Fibroblast of skin of right quadriceps (primary cell): ENCODE data around the gene OR10AD1.
A peak's percentile ranks its signal among the peaks of the same experiment; 100 is the strongest.
"Not testable (repeated sequence)": the region's sequence is repeated elsewhere in the genome, so short reads cannot be mapped to it uniquely, and the experiment has no call there.

Source experiments
- DNase-seq: peaks from one replicate; pipeline ENCODE4 v3.0.0-alpha.2; 2013

The OR10AD1 gene, protein sequence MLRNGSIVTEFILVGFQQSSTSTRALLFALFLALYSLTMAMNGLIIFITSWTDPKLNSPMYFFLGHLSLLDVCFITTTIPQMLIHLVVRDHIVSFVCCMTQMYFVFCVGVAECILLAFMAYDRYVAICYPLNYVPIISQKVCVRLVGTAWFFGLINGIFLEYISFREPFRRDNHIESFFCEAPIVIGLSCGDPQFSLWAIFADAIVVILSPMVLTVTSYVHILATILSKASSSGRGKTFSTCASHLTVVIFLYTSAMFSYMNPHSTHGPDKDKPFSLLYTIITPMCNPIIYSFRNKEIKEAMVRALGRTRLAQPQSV

DNA sequence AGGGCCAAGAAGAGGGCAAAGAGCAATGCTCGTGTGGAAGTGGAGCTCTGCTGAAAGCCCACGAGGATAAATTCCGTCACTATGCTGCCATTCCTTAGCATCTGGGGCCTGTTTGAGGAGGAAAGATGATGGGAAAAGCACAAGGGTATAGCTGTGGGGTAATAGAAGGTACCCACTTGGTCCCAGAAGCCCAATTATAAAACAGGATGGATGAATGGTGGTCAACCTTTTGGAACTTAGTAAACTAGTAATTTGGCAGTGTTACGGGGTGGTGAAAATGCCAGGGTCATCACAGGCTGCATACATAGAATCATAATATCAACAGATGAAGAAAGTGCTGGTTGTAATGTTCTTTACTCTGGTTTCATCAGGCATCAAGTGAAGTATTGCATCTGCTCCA lies at the start of gene OR10AD1:
TSS of gene OR10AD1 (minus strand) at position 101 of the 400 bp plus-strand sequence. CDS start at position 101, 0 bp downstream.
- DNase-seq: no peak

GRCh38 chr12:48247181-48247966 lies 44.3 kb upstream of the OR10AD1 start:
- DNase-seq: peak; percentile 0

- no peak for DNase-seq
Measured at GRCh38 chr12:48237162-48237561, 34.1 kb upstream of the OR10AD1 start.

GRCh38 chr12:48235796-48236333 lies 32.8 kb upstream of the OR10AD1 start:
- DNase-seq: no peak

GRCh38 chr12:48231169-48231958 lies 28.3 kb upstream of the OR10AD1 start:
- DNase-seq: not testable (repeated sequence)

- DNase-seq: not testable (repeated sequence)
Measured at GRCh38 chr12:48224533-48224932, 21.4 kb upstream of the OR10AD1 start.

DNA sequence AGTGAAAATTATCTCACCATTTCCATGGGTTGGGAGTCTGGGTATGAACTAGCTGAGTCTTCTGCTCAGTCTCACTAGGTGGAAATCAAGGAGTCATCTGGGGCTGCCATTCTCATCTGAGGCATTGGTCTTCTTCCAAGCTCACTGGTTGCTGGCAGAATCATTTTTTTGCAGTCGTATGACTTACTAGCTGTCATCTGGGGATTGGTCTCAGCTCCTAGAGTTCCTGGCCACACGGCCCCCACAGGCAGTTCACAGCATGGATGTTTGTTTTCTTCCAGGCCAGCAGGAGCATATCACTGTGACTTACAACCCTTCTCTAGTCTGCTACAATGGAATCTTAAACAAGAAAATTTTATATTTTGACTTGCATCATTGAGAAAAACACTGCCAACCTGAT lies 18.6 kb upstream of the OR10AD1 start:
- no peak for DNase-seq

DNA sequence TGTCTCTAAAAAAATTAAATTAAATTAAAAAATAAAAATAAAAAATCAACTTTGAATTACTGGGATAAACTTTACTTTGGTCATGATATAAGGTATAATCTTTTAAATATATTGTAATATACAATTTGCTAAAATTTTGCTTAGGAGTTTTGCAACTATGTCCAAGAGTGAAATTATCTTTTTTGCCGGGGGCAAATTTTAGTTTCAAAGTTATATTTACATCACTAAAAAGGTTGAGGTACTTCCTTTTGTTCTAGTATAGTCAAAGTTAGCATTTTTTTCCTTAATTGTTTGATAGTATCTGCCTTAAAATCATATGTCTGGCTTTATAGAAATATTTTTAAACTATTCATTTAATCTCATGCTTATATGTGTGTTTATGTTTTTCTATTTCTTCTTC lies 17.6 kb upstream of the OR10AD1 start:
- no peak for DNase-seq

GRCh38 chr12:48219631-48220030 lies 16.5 kb upstream of the OR10AD1 start:
- DNase-seq: no peak

DNA sequence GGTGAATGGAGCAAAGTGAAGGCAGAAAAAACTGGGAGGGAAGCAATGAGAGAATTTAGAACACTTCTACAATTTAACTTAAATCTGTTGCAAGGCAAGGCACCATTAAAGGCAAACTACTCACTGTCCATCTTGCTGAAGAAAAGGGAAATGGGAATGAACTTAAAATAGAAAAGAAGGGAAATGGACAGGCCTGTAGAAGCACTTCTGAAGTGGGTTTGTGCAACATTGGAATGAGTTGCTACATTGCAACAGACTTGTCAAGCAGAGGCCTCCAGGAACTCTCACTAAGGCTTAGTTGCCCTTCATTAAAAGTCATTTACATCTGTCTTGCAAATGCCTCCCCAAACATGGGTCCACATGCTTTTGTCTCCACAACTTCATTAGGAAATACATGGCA lies 13.7 kb upstream of the OR10AD1 start:
- DNase-seq: no peak

GRCh38 chr12:48209495-48209894 lies 6.4 kb upstream of the OR10AD1 start:
- DNase-seq: not testable (repeated sequence)

- DNase-seq: no peak
Measured at GRCh38 chr12:48202766-48203165, 326 bp downstream of the OR10AD1 start.

GRCh38 chr12:48201516-48201915 lies 1.6 kb downstream of the OR10AD1 start:
- DNase-seq: no peak

DNA sequence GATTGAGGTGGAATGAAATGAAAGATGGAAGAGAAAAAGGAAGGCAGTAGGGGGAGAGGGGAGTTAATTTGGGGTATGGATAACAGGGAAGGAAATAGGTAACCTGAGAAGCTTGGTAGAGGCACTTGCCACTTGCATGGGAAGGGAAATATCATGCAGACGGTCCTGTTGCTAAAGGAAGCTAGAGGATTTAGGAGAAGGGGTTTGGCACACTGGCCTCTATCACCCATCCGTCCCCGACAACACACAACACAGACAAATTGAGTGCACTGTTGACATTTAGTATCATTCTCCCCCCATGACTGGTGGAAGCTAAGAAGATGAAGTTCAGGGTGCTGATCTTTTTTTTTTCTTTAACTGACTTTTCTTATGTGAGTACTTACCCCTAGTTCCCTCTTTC lies 2.0 kb downstream of the OR10AD1 start:
- DNase-seq: no peak

- DNase-seq: peak; percentile 53
Measured at GRCh38 chr12:48199774-48200221, 3.3 kb downstream of the OR10AD1 start.

DNA sequence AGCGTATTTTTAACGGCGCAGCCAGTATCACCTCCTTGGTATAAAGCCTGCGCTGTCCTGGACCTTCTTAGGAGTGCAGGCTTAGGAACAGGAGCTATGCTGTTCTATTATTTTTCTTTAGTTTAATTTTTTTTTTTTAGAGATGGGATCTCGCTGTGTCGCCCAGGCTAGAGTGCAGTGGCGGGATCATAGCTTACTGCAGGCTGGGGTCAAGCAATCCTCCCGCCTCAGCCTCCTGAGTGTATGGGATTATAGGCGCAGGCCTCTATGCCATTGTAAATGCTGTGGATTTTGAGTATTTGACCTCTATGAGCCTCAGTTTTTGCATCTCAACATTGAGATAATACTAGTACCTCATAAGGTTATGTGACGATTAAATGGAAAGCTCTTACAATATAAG lies 4.1 kb downstream of the OR10AD1 start:
- DNase-seq: no peak

DNA sequence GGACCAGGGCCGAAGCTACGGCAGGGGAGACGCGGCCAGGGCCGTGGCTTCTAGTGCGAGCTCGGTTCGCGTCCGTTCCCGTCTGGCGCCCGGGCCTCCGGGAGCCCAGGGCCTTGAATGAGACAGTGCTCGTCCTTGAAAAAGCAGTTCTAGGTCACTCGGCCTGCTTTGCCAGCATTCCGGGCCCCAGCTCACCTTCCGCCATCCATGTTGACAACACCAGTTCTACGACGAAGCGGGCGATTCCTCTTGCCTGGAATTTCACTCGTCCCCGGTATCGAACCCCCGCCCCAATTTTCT lies 4.5 kb downstream of the OR10AD1 start:
- DNase-seq: no peak

DNA sequence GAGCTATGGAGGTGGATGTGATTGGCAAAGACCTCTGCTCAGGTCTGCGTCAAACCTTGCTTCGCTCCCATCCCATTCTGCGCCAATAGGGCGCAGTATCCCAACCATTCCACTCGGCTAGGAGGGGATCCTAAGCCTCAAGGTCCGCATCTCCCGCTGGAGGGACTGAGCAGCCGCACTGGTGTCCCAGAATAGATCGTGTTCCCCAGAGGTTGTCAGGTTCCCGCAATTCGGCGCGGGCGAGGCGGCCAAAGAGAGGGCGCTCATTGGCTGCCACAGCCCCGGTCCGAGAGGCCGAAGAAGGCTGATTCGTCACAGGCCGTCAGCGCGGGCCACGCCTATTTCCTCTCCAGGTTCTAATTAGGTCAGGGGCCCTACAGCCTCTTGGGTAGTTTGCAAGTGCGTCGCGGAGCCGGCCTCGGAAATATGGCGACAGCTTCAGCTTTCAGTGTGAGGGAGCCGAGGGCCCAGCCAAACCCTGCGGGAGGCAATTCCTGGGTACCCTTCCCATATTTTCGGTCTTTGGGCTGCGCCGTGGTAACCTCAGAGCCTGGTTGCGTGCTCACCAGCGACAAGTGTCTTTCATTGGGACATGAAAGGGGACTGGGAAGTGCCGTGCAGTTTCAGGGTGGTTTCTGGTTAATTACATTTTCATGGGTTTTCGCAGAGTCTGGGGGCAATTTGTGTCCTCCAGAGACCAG lies 5.0 kb downstream of the OR10AD1 start:
- peak; percentile 94 for DNase-seq

- DNase-seq: peak; percentile 17
Measured at GRCh38 chr12:48197549-48197970, 5.5 kb downstream of the OR10AD1 start.

- peak; percentile 75 for DNase-seq
Measured at GRCh38 chr12:48194799-48195201, 8.3 kb downstream of the OR10AD1 start.

DNA sequence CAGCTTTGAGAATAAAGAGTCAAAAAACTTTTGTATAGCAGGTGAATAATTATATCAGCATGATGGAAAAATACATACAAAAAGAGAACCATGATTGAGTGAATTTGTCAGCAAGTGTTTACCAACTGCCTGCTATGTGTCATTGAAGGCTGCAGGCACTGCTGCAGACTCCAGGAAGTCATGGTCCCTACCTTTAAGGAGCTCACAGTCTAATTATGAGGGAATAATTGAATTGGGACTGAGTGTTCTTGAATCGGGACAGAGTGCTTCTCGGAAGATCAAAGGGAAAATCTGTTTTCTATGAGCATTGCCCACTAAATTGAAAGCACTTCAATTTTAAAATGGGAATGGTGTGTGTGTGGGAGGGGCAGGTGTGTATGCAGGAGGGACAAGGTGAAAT lies 9.5 kb downstream of the OR10AD1 start:
- DNase-seq: no peak

GRCh38 chr12:48192861-48193260 lies 10.2 kb downstream of the OR10AD1 start:
- DNase-seq: no peak

DNA sequence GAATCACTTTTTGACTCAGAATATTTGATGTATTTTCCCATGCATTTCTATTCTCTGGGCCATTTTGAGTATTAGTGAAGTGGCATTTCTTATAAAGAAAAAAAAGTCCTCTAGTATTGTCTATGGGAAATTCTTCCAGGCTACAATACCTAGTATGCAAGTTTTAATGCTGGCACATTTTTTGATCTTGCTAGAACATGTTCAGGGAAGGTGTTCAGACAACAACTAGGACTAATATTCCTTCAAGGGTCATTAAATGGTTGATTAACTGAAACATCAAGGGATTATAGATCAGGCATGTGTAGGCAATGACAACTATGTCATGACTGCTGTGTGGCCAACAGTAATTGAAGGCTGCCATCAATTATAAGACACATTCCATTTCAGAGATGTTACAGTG lies 12.0 kb downstream of the OR10AD1 start:
- no peak for DNase-seq
